ENCODE measurements around the gene SNX8.

Gene SNX8

DNA sequence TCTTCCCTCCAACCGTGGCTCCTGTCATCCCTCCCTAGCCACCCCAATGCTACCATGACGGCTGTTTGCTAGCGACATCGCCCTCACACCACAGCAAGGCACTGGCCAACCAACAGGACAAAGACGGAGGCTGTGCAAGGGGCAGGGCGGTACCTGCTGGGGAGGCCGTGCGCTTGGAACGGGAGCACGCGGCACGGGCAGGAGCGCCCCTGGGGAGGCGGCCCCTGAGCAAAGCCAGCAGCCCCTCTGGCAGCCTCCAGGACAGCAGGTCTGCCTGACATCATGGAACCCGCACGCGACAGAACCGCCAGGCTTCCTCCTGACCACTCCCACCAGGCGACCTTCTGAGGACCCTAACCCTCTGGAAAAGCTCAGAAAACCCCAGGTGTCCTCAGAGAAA, 94.2 kb downstream of the SNX8 start:
- H3K36me3 ChIP-seq (ENCODE audit: insufficient read depth, insufficient read length, low read length): peaks cover 97% of the 10 kb centered on the region

GRCh38 chr7:2219606-2220005, 94.6 kb downstream of the SNX8 start:
- H3K4me3 ChIP-seq (ENCODE audit: insufficient read length, low read depth): no peak overlapping the region
- no peak for DNase-seq (ENCODE audit: low read depth, low spot score)
- TF ChIP-seq SUZ12 (IDR thresholded peaks at IDR 0.05; ENCODE audit: extremely low read depth, insufficient read depth, insufficient read length) (no peak), YY1 (IDR thresholded peaks at IDR 0.05; ENCODE audit: insufficient read depth, insufficient read length) (no peak), ZNF274 (IDR thresholded peaks at IDR 0.05; ENCODE audit: low read depth, low read length) (no peak)
- H3K9me3 ChIP-seq (ENCODE audit: insufficient read depth, low read length): no peaks in the 10 kb centered on the region
- H3K36me3 ChIP-seq (ENCODE audit: insufficient read depth, insufficient read length, low read length): peaks cover 97% of the 10 kb centered on the region
- H3K4me1 ChIP-seq (ENCODE audit: insufficient read depth, insufficient read length): no peaks in the 10 kb centered on the region
- H3K27me3 ChIP-seq (ENCODE audit: insufficient read depth, insufficient read length): no peaks in the 10 kb centered on the region
- no peak overlapping the region for H3K9ac ChIP-seq (ENCODE audit: insufficient read length, low read depth)

More for the DNA sequence above, 94.2 kb downstream of the SNX8 start:
- Histone ChIP-seq H3K4me3 (ENCODE audit: insufficient read length, low read depth) (no peak overlapping the region), H3K9ac (ENCODE audit: insufficient read length, low read depth) (no peak overlapping the region), H3K9me3 (ENCODE audit: insufficient read depth, low read length) (no peaks in the 10 kb centered on the region), H3K27me3 (ENCODE audit: insufficient read depth, insufficient read length) (no peaks in the 10 kb centered on the region), H3K4me1 (ENCODE audit: insufficient read depth, insufficient read length) (no peaks in the 10 kb centered on the region)
- TF ChIP-seq YY1 (IDR thresholded peaks at IDR 0.05; ENCODE audit: insufficient read depth, insufficient read length): no peak
- no peak for TF ChIP-seq ZNF274 (IDR thresholded peaks at IDR 0.05; ENCODE audit: low read depth, low read length)
- no peak for TF ChIP-seq SUZ12 (IDR thresholded peaks at IDR 0.05; ENCODE audit: extremely low read depth, insufficient read depth, insufficient read length)
- DNase-seq (ENCODE audit: low read depth, low spot score): no peak

DNA sequence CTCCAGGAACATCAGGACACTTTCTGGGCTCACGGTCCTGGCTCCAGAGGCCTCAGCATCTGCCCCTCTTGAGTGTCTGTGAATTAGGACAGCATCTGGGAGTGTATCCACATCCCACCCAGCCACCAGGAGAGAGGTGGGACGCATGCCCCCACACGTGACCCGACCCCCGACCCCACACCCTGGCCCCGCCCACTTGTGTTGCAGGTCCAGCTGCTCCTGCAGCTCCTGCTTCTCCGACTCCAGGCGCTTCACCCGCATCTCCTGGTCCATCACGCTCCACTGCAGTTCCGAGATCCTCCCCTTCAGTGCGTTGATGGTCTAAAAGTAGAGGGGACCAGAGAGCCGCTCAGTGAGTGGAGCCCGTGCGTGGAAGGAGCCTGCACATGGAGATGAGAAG, 95.1 kb downstream of the SNX8 start:
- H3K9me3 ChIP-seq (ENCODE audit: insufficient read depth, low read length): no peaks in the 10 kb centered on the region
- no peak for DNase-seq (ENCODE audit: low read depth, low spot score)
- H3K4me3 ChIP-seq (ENCODE audit: insufficient read length, low read depth): no peak overlapping the region
- TF ChIP-seq YY1 (IDR thresholded peaks at IDR 0.05; ENCODE audit: insufficient read depth, insufficient read length) (no peak), SUZ12 (IDR thresholded peaks at IDR 0.05; ENCODE audit: extremely low read depth, insufficient read depth, insufficient read length) (no peak), ZNF274 (IDR thresholded peaks at IDR 0.05; ENCODE audit: low read depth, low read length) (no peak)
- peaks cover 97% of the 10 kb centered on the region for H3K36me3 ChIP-seq (ENCODE audit: insufficient read depth, insufficient read length, low read length)
- no peak overlapping the region for H3K9ac ChIP-seq (ENCODE audit: insufficient read length, low read depth)
- no peaks in the 10 kb centered on the region for H3K4me1 ChIP-seq (ENCODE audit: insufficient read depth, insufficient read length)
- H3K27me3 ChIP-seq (ENCODE audit: insufficient read depth, insufficient read length): no peaks in the 10 kb centered on the region

- TF ChIP-seq ZNF274 (IDR thresholded peaks at IDR 0.05; ENCODE audit: low read depth, low read length) (no peak), SUZ12 (IDR thresholded peaks at IDR 0.05; ENCODE audit: extremely low read depth, insufficient read depth, insufficient read length) (no peak), YY1 (IDR thresholded peaks at IDR 0.05; ENCODE audit: insufficient read depth, insufficient read length) (no peak)
- Histone ChIP-seq H3K9ac (ENCODE audit: insufficient read length, low read depth) (no peak overlapping the region), H3K4me3 (ENCODE audit: insufficient read length, low read depth) (no peak overlapping the region), H3K4me1 (ENCODE audit: insufficient read depth, insufficient read length) (no peaks in the 10 kb centered on the region), H3K27me3 (ENCODE audit: insufficient read depth, insufficient read length) (no peaks in the 10 kb centered on the region), H3K36me3 (ENCODE audit: insufficient read depth, insufficient read length, low read length) (peaks cover 97% of the 10 kb centered on the region), H3K9me3 (ENCODE audit: insufficient read depth, low read length) (no peaks in the 10 kb centered on the region)
- no peak for DNase-seq (ENCODE audit: low read depth, low spot score)
Observed at GRCh38 chr7:2218444-2218785, 95.8 kb downstream of the SNX8 start.

DNA sequence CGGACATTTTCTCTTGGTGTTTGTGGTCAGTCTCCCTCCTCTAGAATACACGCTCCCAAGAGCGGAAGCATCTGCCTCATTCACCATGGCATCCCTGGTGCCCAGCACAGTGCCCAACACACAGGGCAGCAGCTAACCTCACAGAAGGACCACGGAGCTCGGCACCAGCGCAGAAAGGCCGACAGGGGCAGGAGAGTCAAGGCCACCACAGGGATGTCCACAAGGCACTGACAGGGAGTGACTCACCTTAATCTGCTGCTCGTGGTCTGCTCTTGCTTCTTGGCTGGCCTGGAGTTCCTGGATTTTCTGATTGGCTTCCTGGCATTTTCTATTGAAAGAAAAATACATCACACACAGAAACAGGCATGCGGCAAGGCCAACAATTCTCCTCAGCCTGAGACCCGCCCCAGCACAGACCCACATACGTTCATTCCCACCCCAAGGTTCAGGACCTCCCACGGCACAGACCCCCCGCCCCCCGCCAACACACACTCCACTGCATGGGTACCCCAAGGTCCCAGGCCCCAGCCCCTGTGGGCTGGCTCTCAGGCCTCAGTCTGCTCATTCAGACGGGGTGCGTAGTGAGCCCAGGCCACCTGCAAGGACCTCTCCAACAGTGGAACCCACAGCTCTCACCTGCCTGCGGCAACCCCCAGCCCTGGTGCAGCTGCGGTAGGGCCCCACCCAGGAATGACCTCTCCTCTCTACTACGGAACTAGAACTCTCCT, 96.4 kb downstream of the SNX8 start:
- TF ChIP-seq ZNF274 (IDR thresholded peaks at IDR 0.05; ENCODE audit: low read depth, low read length): no peak
- TF ChIP-seq SUZ12 (IDR thresholded peaks at IDR 0.05; ENCODE audit: extremely low read depth, insufficient read depth, insufficient read length): no peak
- TF ChIP-seq YY1 (IDR thresholded peaks at IDR 0.05; ENCODE audit: insufficient read depth, insufficient read length): no peak
- Histone ChIP-seq H3K4me3 (ENCODE audit: insufficient read length, low read depth) (no peak overlapping the region), H3K36me3 (ENCODE audit: insufficient read depth, insufficient read length, low read length) (peaks cover 97% of the 10 kb centered on the region), H3K27me3 (ENCODE audit: insufficient read depth, insufficient read length) (no peaks in the 10 kb centered on the region), H3K4me1 (ENCODE audit: insufficient read depth, insufficient read length) (no peaks in the 10 kb centered on the region), H3K9ac (ENCODE audit: insufficient read length, low read depth) (no peak overlapping the region), H3K9me3 (ENCODE audit: insufficient read depth, low read length) (peaks cover 4% of the 10 kb centered on the region; the same call in 1 of the 2 replicates)
- no peak for DNase-seq (ENCODE audit: low read depth, low spot score)

DNA sequence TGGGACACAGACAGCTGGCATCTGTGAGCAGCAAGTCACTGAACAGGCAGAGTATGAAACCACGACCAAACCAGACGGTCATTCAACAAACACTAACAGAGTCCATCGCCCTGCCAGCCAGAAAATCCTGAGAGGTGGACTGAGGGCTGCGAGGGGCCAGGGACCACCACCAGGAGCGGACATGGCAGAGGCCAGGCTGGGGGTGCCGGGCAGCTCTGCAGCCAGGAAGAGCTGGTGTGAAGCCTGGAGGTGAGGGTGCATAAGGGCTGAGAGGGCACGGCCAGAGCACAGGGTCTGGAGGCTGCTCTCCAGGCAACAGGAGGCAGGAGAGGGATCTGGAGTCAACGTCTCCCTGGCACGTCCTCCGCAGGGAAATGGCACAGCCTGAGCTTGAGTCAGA, 97.0 kb downstream of the SNX8 start:
- TF ChIP-seq ZNF274 (IDR thresholded peaks at IDR 0.05; ENCODE audit: low read depth, low read length): no peak
- TF ChIP-seq SUZ12 (IDR thresholded peaks at IDR 0.05; ENCODE audit: extremely low read depth, insufficient read depth, insufficient read length): no peak
- TF ChIP-seq YY1 (IDR thresholded peaks at IDR 0.05; ENCODE audit: insufficient read depth, insufficient read length): no peak
- H3K4me1 ChIP-seq (ENCODE audit: insufficient read depth, insufficient read length): no peaks in the 10 kb centered on the region
- H3K9me3 ChIP-seq (ENCODE audit: insufficient read depth, low read length): peaks cover 8% of the 10 kb centered on the region; the same call in 1 of the 2 replicates
- peaks cover 97% of the 10 kb centered on the region for H3K36me3 ChIP-seq (ENCODE audit: insufficient read depth, insufficient read length, low read length)
- H3K9ac ChIP-seq (ENCODE audit: insufficient read length, low read depth): no peak overlapping the region
- H3K27me3 ChIP-seq (ENCODE audit: insufficient read depth, insufficient read length): no peaks in the 10 kb centered on the region
- no peak for DNase-seq (ENCODE audit: low read depth, low spot score)
- H3K4me3 ChIP-seq (ENCODE audit: insufficient read length, low read depth): no peak overlapping the region

GRCh38 chr7:2215851-2216250, 98.4 kb downstream of the SNX8 start:
- H3K9ac ChIP-seq (ENCODE audit: insufficient read length, low read depth): no peak overlapping the region
- no peak for TF ChIP-seq YY1 (IDR thresholded peaks at IDR 0.05; ENCODE audit: insufficient read depth, insufficient read length)
- TF ChIP-seq SUZ12 (IDR thresholded peaks at IDR 0.05; ENCODE audit: extremely low read depth, insufficient read depth, insufficient read length): no peak
- TF ChIP-seq ZNF274 (IDR thresholded peaks at IDR 0.05; ENCODE audit: low read depth, low read length): no peak
- H3K9me3 ChIP-seq (ENCODE audit: insufficient read depth, low read length): peaks cover 8% of the 10 kb centered on the region; the same call in 1 of the 2 replicates
- no peak for DNase-seq (ENCODE audit: low read depth, low spot score)
- H3K36me3 ChIP-seq (ENCODE audit: insufficient read depth, insufficient read length, low read length): peaks cover 97% of the 10 kb centered on the region
- H3K27me3 ChIP-seq (ENCODE audit: insufficient read depth, insufficient read length): no peaks in the 10 kb centered on the region
- no peaks in the 10 kb centered on the region for H3K4me1 ChIP-seq (ENCODE audit: insufficient read depth, insufficient read length)
- H3K4me3 ChIP-seq (ENCODE audit: insufficient read length, low read depth): no peak overlapping the region

All from NT2/D1 (cell line).